ENCODE results near the gene SLC2A10.

The SLC2A10 gene

DNA sequence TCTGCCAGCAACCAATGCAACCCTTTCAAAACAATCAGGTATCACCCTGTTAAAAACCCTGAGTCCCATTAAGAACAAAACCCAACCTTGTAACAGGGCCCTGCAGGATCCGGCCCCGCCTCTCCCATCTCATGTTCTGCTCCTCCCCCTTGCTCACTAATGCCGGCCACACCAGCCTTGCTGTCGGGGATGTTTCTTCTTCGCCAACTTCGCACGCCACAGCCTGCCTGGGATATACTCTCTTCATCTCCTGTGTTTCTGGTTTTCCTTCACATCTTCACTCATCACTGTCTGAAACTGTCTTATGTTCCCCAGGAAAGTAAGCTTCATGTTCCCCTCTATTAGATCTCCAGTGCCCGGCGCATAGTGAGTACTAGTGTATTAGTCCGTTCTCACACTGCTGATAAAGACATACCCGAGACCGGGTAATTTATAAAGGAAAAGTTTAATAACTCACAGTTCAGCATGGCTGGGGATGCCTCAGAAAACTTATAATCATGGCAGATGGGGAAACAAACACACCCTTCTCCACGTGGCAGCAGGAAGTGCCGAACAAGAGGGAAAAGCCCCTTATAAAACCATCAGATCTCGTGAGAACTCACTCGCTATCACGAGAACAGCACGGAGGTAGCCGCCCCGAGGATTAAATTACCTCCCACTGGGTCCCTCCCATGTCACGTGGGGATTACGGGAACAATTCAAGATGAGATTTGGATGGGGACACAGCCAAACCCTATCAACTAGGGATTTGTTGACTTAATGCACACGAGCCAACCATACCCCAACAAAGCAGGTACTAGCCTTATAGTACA lies 25.3 kb upstream of the SLC2A10 start:
- peaks cover 23% of the 10 kb centered on the region for H3K4me1 ChIP-seq (ENCODE audit: insufficient read depth, poor library complexity, severe bottlenecking)
- peaks cover 45% of the 10 kb centered on the region for H3K36me3 ChIP-seq (ENCODE audit: low read depth)
- no peaks in the 10 kb centered on the region for H3K9me3 ChIP-seq (ENCODE audit: severe bottlenecking)
- H3K27ac ChIP-seq (ENCODE audit: poor library complexity, severe bottlenecking) = peak overlapping the region; percentile 61
- peak; percentile 93 for DNase-seq (ENCODE audit: low spot score)
- H3K4me3 ChIP-seq (ENCODE audit: severe bottlenecking) = peak overlapping the region; percentile 43
- TF ChIP-seq, protein P1, sequence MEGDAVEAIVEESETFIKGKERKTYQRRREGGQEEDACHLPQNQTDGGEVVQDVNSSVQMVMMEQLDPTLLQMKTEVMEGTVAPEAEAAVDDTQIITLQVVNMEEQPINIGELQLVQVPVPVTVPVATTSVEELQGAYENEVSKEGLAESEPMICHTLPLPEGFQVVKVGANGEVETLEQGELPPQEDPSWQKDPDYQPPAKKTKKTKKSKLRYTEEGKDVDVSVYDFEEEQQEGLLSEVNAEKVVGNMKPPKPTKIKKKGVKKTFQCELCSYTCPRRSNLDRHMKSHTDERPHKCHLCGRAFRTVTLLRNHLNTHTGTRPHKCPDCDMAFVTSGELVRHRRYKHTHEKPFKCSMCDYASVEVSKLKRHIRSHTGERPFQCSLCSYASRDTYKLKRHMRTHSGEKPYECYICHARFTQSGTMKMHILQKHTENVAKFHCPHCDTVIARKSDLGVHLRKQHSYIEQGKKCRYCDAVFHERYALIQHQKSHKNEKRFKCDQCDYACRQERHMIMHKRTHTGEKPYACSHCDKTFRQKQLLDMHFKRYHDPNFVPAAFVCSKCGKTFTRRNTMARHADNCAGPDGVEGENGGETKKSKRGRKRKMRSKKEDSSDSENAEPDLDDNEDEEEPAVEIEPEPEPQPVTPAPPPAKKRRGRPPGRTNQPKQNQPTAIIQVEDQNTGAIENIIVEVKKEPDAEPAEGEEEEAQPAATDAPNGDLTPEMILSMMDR (IDR thresholded peaks at IDR 0.05; ENCODE audit: poor library complexity, severe bottlenecking) = no peak
- peak; percentile 89 for ATAC-seq (ENCODE audit: low read depth)
- H3K27me3 ChIP-seq (ENCODE audit: insufficient read depth, poor library complexity, severe bottlenecking) = no peaks in the 10 kb centered on the region

DNA sequence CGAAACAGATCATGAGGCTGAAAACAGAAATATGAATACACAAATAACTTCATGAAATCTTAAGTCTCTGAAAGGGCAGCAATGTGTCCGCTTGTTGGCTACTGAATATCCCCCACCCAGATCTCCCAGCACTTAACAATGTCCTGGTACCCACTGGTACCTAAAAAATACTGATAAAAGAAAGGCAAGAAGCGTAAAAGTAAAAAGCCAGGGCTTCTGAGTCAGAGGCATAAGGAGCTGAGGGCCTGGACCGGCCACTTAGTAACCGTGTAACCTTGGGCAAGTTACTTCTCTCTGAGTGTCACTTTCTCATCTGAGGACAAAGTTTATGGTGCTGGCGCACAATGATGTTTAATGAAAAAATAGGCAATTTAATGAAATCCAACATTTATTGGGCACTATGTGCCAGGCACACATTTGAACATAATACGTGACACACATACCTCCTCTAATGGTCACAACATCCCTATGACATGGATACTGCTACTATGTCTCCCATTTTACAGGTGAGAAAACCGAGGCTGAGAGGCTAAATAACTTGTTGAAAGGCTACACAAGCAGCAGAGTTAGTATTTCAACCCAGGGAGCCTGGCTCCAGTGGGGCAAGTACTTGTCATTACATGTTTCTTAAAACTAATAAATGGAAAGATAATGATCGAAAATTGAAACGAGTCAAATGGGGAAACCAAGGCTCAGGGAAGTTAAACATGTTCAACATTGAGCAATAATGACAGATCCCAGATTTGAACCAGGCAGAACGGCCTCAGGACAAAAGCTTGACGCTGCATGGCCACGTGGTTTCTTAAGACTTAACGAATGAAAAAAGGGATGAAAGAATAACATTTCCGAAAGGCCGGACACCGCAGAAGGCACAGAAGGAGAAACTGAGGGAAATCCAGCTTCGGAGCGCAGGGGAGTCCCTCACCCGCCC lies 21.0 kb upstream of the SLC2A10 start:
- H3K4me1 ChIP-seq (ENCODE audit: insufficient read depth, poor library complexity, severe bottlenecking) = peaks cover 19% of the 10 kb centered on the region
- peaks cover 26% of the 10 kb centered on the region for H3K36me3 ChIP-seq (ENCODE audit: low read depth)
- no peaks in the 10 kb centered on the region for H3K27me3 ChIP-seq (ENCODE audit: insufficient read depth, poor library complexity, severe bottlenecking)
- H3K4me3 ChIP-seq (ENCODE audit: severe bottlenecking) = peak overlapping the region; percentile 82
- peak overlapping the region; percentile 78 for H3K27ac ChIP-seq (ENCODE audit: poor library complexity, severe bottlenecking)
- TF ChIP-seq, protein P1 (IDR thresholded peaks at IDR 0.05; ENCODE audit: poor library complexity, severe bottlenecking) = no peak
- no peaks in the 10 kb centered on the region for H3K9me3 ChIP-seq (ENCODE audit: severe bottlenecking)
- DNase-seq (ENCODE audit: low spot score) = no peak
- no peak for ATAC-seq (ENCODE audit: low read depth)

DNA sequence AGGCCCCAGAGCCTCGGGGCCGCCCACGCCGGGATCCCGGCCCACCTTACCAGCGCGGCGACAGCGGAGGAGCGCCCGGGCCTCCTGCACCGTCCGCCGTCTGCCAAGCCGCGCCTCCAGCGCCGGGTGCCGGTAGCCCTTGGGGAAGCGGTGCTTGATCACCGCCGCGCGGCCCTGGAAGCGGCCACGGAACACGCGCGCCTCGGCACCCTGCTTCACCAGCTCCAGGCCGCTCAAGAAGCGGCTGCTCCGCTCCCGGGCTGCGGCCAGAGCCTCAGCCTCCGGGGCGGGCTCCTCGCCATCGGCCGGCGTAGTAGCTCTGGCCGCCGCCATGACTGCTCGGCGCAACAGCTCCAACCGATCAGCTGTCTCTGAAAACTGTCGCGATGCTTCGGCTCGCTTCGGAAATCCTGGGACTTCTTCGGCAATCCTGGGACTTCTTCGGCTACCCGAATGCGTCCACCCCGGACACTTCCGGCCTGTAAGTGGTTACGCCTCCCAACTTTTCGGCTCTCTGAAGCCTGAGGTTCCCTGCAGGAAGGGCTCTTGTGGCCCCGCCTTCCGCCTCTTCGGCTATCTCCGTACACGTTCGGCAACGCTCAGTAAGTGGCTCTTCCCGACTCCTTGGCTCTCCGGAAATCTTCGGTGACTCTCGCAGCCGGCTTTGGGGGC lies 20.2 kb upstream of the SLC2A10 start, which contains the start of gene TP53RK:
TP53RK (minus strand) TSS at position 363 of the 672 bp plus-strand sequence; CDS start at position 333, 30 bp downstream.
- Histone ChIP-seq H3K27ac (ENCODE audit: poor library complexity, severe bottlenecking) (peak within 1 kb of the TSS; percentile 78), H3K36me3 (ENCODE audit: low read depth) (peaks cover 26% of the 10 kb centered on the region), H3K4me3 (ENCODE audit: severe bottlenecking) (peak within 1 kb of the TSS; percentile 82), H3K27me3 (ENCODE audit: insufficient read depth, poor library complexity, severe bottlenecking) (no peaks in the 10 kb centered on the region), H3K9me3 (ENCODE audit: severe bottlenecking) (no peaks in the 10 kb centered on the region), H3K4me1 (ENCODE audit: insufficient read depth, poor library complexity, severe bottlenecking) (peaks cover 17% of the 10 kb centered on the region)
- DNase-seq (ENCODE audit: low spot score) = peak; percentile 100
- TF ChIP-seq, protein P1 (IDR thresholded peaks at IDR 0.05; ENCODE audit: poor library complexity, severe bottlenecking) = peak; percentile 30
- peak; percentile 94 for ATAC-seq (ENCODE audit: low read depth)

DNA sequence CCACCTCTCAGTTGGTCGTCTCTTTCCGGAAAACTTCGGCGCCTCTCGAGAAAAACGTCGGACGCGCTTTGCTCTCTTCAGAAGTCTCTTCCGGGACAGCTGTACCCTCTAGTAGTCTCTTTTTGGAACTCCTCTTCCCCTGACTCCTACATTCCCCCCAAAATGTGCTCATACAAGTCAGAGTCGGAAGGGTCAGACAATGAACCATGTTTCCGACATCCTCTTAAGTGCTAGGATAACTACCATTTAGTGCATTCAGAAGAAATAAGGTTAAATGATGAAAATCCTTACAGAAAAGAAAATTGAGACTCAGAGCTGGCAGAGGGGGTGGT lies 19.7 kb upstream of the SLC2A10 start:
- H3K9me3 ChIP-seq (ENCODE audit: severe bottlenecking) = no peaks in the 10 kb centered on the region
- no peak for DNase-seq (ENCODE audit: low spot score)
- peak overlapping the region; percentile 32 for H3K4me3 ChIP-seq (ENCODE audit: severe bottlenecking)
- no peaks in the 10 kb centered on the region for H3K27me3 ChIP-seq (ENCODE audit: insufficient read depth, poor library complexity, severe bottlenecking)
- peaks cover 13% of the 10 kb centered on the region for H3K4me1 ChIP-seq (ENCODE audit: insufficient read depth, poor library complexity, severe bottlenecking)
- H3K27ac ChIP-seq (ENCODE audit: poor library complexity, severe bottlenecking) = peak overlapping the region; percentile 78
- no peak for ATAC-seq (ENCODE audit: low read depth)
- H3K36me3 ChIP-seq (ENCODE audit: low read depth) = peaks cover 24% of the 10 kb centered on the region
- TF ChIP-seq, protein P1 (IDR thresholded peaks at IDR 0.05; ENCODE audit: poor library complexity, severe bottlenecking) = no peak
